ENCODE data around the gene TMBIM1.

Gene TMBIM1

GRCh38 chr2:218292048-218293014 is at the start of gene TMBIM1:
TSS of gene TMBIM1 (minus strand) at chr2:218292503. CDS start at chr2:218282141, 10,362 bp downstream.
- DNase-seq (ENCODE audit: low read depth in 4 of 4, low spot score in 1 of 4) = peak in 3 of 4 experiments; percentile 55 to 66 (median 66)

GRCh38 chr2:218341381-218341780 is 49.1 kb upstream of the TMBIM1 start:
- DNase-seq (ENCODE audit: low read depth in 4 of 4, low spot score in 1 of 4) = no peak

GRCh38 chr2:218340656-218341055 is 48.4 kb upstream of the TMBIM1 start:
- DNase-seq (ENCODE audit: low read depth in 4 of 4, low spot score in 1 of 4) = no peak

- DNase-seq (ENCODE audit: low read depth in 4 of 4, low spot score in 1 of 4) = no peak
These were observed 42.2 kb upstream of the TMBIM1 start for GRCh38 chr2:218334531-218334930.

GRCh38 chr2:218332920-218333645 is 40.8 kb upstream of the TMBIM1 start:
- no peak for DNase-seq (ENCODE audit: low read depth in 4 of 4, low spot score in 1 of 4)

GRCh38 chr2:218332288-218332687 is 40.0 kb upstream of the TMBIM1 start:
- no peak for DNase-seq (ENCODE audit: low read depth in 4 of 4, low spot score in 1 of 4)

GRCh38 chr2:218331745-218332144 is 39.4 kb upstream of the TMBIM1 start:
- DNase-seq (ENCODE audit: low read depth in 4 of 4, low spot score in 1 of 4) = no peak

- DNase-seq (ENCODE audit: low read depth in 4 of 4, low spot score in 1 of 4) = no peak
These were observed 37.7 kb upstream of the TMBIM1 start for GRCh38 chr2:218329826-218330593.

- DNase-seq (ENCODE audit: low read depth in 4 of 4, low spot score in 1 of 4) = no peak
These were observed 36.9 kb upstream of the TMBIM1 start for GRCh38 chr2:218329027-218329825.

GRCh38 chr2:218328294-218328693 is 36.0 kb upstream of the TMBIM1 start:
- DNase-seq (ENCODE audit: low read depth in 4 of 4, low spot score in 1 of 4) = no peak

- DNase-seq (ENCODE audit: low read depth in 4 of 4, low spot score in 1 of 4) = no peak
These were observed 35.3 kb upstream of the TMBIM1 start for GRCh38 chr2:218327451-218328210.

- DNase-seq (ENCODE audit: low read depth in 4 of 4, low spot score in 1 of 4) = no peak
These were observed 34.0 kb upstream of the TMBIM1 start for GRCh38 chr2:218326315-218326714.

- DNase-seq (ENCODE audit: low read depth in 4 of 4, low spot score in 1 of 4) = no peak
These were observed 33.4 kb upstream of the TMBIM1 start for GRCh38 chr2:218325566-218326160.

GRCh38 chr2:218323526-218324472 is 31.5 kb upstream of the TMBIM1 start:
- no peak for DNase-seq (ENCODE audit: low read depth in 4 of 4, low spot score in 1 of 4)

- peak; percentile 3 to 35 (median 32) for DNase-seq (ENCODE audit: low read depth in 4 of 4, low spot score in 1 of 4)
These were observed 30.6 kb upstream of the TMBIM1 start for GRCh38 chr2:218322768-218323525.

- no peak for DNase-seq (ENCODE audit: low read depth in 4 of 4, low spot score in 1 of 4)
These were observed 28.5 kb upstream of the TMBIM1 start for GRCh38 chr2:218320704-218321336.

GRCh38 chr2:218319813-218320365 is 27.6 kb upstream of the TMBIM1 start:
- DNase-seq (ENCODE audit: low read depth in 4 of 4, low spot score in 1 of 4) = no peak
